Trophoblast cell (in vitro differentiated cells and primary cell): ENCODE data around the gene SMIM22.

Source experiments
- DNase-seq, 2 donors: peaks; one replicate each; pipeline ENCODE4 v3.0.0-alpha.2; 2016
- H2AFZ ChIP-seq: 2 replicates; pipeline ENCODE4 v1.6.1; 2013; ENCODE audit warnings: low read length, moderate library complexity, mild to moderate bottlenecking; ENCODE audit not compliant: insufficient read depth, poor library complexity
- H2AK5ac ChIP-seq: 2 replicates; pipeline ENCODE4 v1.6.1; 2013; ENCODE audit warnings: mild to moderate bottlenecking, low read length
- H2BK120ac ChIP-seq: 2 replicates; pipeline ENCODE4 v1.6.1; 2013; ENCODE audit warnings: low read length, mild to moderate bottlenecking, moderate library complexity; ENCODE audit not compliant: insufficient read depth, poor library complexity
- H2BK12ac ChIP-seq: 2 replicates; pipeline ENCODE4 v1.6.1; 2013; ENCODE audit warnings: mild to moderate bottlenecking, low read length, moderate library complexity
- H2BK5ac ChIP-seq: 2 replicates; pipeline ENCODE4 v1.6.1; 2013; ENCODE audit warnings: low read length, low read depth, moderate library complexity, mild to moderate bottlenecking; ENCODE audit not compliant: poor library complexity
- H3K14ac ChIP-seq: 2 replicates; pipeline ENCODE4 v1.6.1; 2013; ENCODE audit warnings: mild to moderate bottlenecking, low read length
- H3K18ac ChIP-seq: 2 replicates; pipeline ENCODE4 v1.6.1; 2013; ENCODE audit warnings: mild to moderate bottlenecking, low read length
- H3K23ac ChIP-seq: 2 replicates; pipeline ENCODE4 v1.6.1; 2013; ENCODE audit warnings: low read length
- H3K27ac ChIP-seq: 2 replicates; pipeline ENCODE4 v1.5.1; 2013; ENCODE audit warnings: low read depth, mild to moderate bottlenecking, inconsistent platforms, low read length, moderate library complexity
- H3K27me3 ChIP-seq: 2 replicates; pipeline ENCODE4 v1.6.1; 2013; ENCODE audit warnings: inconsistent platforms, mild to moderate bottlenecking, low read length, moderate library complexity; ENCODE audit not compliant: insufficient read depth
- H3K36me3 ChIP-seq, 2 experiments: 1 replicate in 1 of 2; 2 replicates in 1 of 2; pipeline ENCODE4 v1.6.1; 2013; ENCODE audit warnings: low read length in 2 of 2, mild to moderate bottlenecking in 2 of 2, moderate library complexity in 1 of 2; ENCODE audit not compliant: insufficient read depth in 2 of 2, control insufficient read depth in 1 of 2
- H3K4ac ChIP-seq: 2 replicates; pipeline ENCODE4 v1.6.1; 2013; ENCODE audit warnings: low read depth, mild to moderate bottlenecking, low read length, moderate library complexity
- H3K4me1 ChIP-seq, 2 experiments: 1 replicate in 1 of 2; 2 replicates in 1 of 2; pipeline ENCODE4 v1.6.1; 2013; ENCODE audit warnings: low read length in 2 of 2, mild to moderate bottlenecking in 2 of 2, moderate library complexity in 1 of 2; ENCODE audit not compliant: insufficient read depth in 2 of 2, control insufficient read depth in 1 of 2
- H3K4me2 ChIP-seq: 2 replicates; pipeline ENCODE4 v1.6.1; 2013; ENCODE audit warnings: inconsistent platforms, mild to moderate bottlenecking, low read length, moderate library complexity
- H3K4me3 ChIP-seq: 2 replicates; pipeline ENCODE4 v1.5.1; 2013; ENCODE audit warnings: mild to moderate bottlenecking, low read depth, low read length, inconsistent platforms
- H3K79me1 ChIP-seq: one replicate; pipeline ENCODE4 v1.6.1; 2013; ENCODE audit warnings: low read length
- H3K79me2 ChIP-seq: 2 replicates; pipeline ENCODE4 v1.6.1; 2013; ENCODE audit warnings: low read length, mild to moderate bottlenecking; ENCODE audit not compliant: control insufficient read depth, insufficient read depth, poor library complexity
- H3K9ac ChIP-seq: 2 replicates; pipeline ENCODE4 v1.6.1; 2013; ENCODE audit warnings: mild to moderate bottlenecking, low read length
- H3K9me3 ChIP-seq: 2 replicates; pipeline ENCODE4 v1.6.1; 2013; ENCODE audit warnings: low read depth, mild to moderate bottlenecking, control low read depth, inconsistent platforms, low read length; ENCODE audit not compliant: insufficient read depth
- H4K12ac ChIP-seq: 2 replicates; pipeline ENCODE4 v1.6.1; 2013; ENCODE audit warnings: low read depth, mild to moderate bottlenecking, low read length, moderate library complexity
- H4K8ac ChIP-seq: 2 replicates; pipeline ENCODE4 v1.6.1; 2013; ENCODE audit warnings: low read depth, mild to moderate bottlenecking, low read length, moderate library complexity
- H4K91ac ChIP-seq: one replicate; pipeline ENCODE4 v1.6.1; 2013; ENCODE audit warnings: low read depth, mild to moderate bottlenecking, low read length, moderate library complexity
- WGBS: extraction: QIAGEN DNeasy Blood & Tissue Kit; methylation state at CpG from one replicate; pipeline ENCODE4 v1.1.7; 2013; ENCODE audit warnings: missing lambda C conversion rate; ENCODE audit not compliant: insufficient read length, insufficient coverage; ENCODE audit errors: extremely low coverage; 5-methylcytosine and 5-hydroxymethylcytosine counted together

SMIM22 gene

DNA sequence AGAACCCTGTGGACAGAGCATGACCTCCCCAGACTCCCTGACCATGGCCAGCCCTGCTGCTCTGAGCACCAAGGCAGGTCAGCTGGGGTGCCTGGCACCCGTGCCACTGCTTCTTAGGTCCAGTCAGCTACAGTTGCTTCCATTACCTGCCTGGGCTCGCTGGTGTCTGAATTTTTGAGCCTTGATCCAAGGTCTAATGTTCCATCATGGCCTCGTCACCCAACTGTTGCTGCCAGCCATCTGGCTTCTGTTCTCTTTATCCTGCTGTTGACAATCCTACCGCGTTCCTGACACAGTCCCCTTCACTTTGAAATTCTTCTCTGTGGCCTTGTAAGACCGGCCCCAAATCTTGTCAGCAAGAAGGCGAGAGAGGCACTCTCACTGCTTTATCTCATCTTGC lies 35.2 kb downstream of the SMIM22 start:
- Histone ChIP-seq H4K12ac (no peak overlapping the region), H3K4me1 (peaks cover 4% of the 10 kb centered on the region in 2 experiments), H3K4ac (no peak overlapping the region), H3K27me3 (no peaks in the 10 kb centered on the region), H4K8ac (no peak overlapping the region), H2BK12ac (no peak overlapping the region), H3K27ac (no peak overlapping the region), H2AFZ (no peak overlapping the region), H3K4me3 (no peak overlapping the region), H3K36me3 (peaks cover 49 to 71% of the 10 kb centered on the region in 2 experiments), H3K4me2 (no peak overlapping the region), H3K23ac (no peak overlapping the region), H2BK5ac (no peak overlapping the region), H2AK5ac (no peak overlapping the region), H4K91ac (no peak overlapping the region), H3K9ac (no peak overlapping the region), H3K14ac (no peak overlapping the region), H2BK120ac (no peak overlapping the region), H3K79me1 (no peaks in the 10 kb centered on the region), H3K79me2 (no peaks in the 10 kb centered on the region), H3K18ac (no peak overlapping the region), H3K9me3 (no peaks in the 10 kb centered on the region)
- peak in 1 of 2 donors; percentile 8 for DNase-seq
- WGBS, result no CpG with 5 or more reads among the region's 7 CpGs

GRCh38 chr16:4831616-4832015 lies 36.4 kb downstream of the SMIM22 start:
- Histone ChIP-seq H3K79me2 (no peaks in the 10 kb centered on the region), H3K4me1 (peaks cover 4% of the 10 kb centered on the region in 2 experiments), H3K79me1 (no peaks in the 10 kb centered on the region), H3K27ac (no peak overlapping the region), H3K23ac (no peak overlapping the region), H2BK5ac (no peak overlapping the region), H3K9ac (no peak overlapping the region), H4K91ac (no peak overlapping the region), H2AFZ (no peak overlapping the region), H3K9me3 (no peaks in the 10 kb centered on the region), H4K8ac (no peak overlapping the region), H3K14ac (no peak overlapping the region), H4K12ac (no peak overlapping the region), H2AK5ac (no peak overlapping the region), H3K36me3 (peaks cover 45 to 68% of the 10 kb centered on the region in 2 experiments), H3K18ac (no peak overlapping the region), H3K4me2 (no peak overlapping the region), H2BK120ac (no peak overlapping the region), H2BK12ac (no peak overlapping the region), H3K27me3 (no peaks in the 10 kb centered on the region), H3K4me3 (no peak overlapping the region), H3K4ac (no peak overlapping the region)
- WGBS, result no CpG with 5 or more reads among the region's 8 CpGs
- peak; percentile 70 to 74 for DNase-seq

- Histone ChIP-seq H2BK5ac (no peak overlapping the region), H4K12ac (no peak overlapping the region), H2BK120ac (no peak overlapping the region), H4K8ac (no peak overlapping the region), H3K4me2 (no peak overlapping the region), H3K9me3 (no peaks in the 10 kb centered on the region), H3K4me3 (no peak overlapping the region), H2AK5ac (no peak overlapping the region), H2AFZ (no peak overlapping the region), H3K27ac (no peak overlapping the region), H3K14ac (no peak overlapping the region), H2BK12ac (no peak overlapping the region), H3K23ac (no peak overlapping the region), H3K9ac (no peak overlapping the region), H3K79me2 (no peaks in the 10 kb centered on the region), H3K36me3 (peaks cover 43 to 62% of the 10 kb centered on the region in 2 experiments), H3K4ac (no peak overlapping the region), H3K18ac (no peak overlapping the region), H3K79me1 (no peaks in the 10 kb centered on the region), H3K27me3 (no peaks in the 10 kb centered on the region), H4K91ac (no peak overlapping the region), H3K4me1 (peaks cover 4% of the 10 kb centered on the region in 2 experiments)
- no peak for DNase-seq
- no CpG with 5 or more reads among the region's 6 CpGs for WGBS
These were observed 37.7 kb downstream of the SMIM22 start for GRCh38 chr16:4832698-4833343.

DNA sequence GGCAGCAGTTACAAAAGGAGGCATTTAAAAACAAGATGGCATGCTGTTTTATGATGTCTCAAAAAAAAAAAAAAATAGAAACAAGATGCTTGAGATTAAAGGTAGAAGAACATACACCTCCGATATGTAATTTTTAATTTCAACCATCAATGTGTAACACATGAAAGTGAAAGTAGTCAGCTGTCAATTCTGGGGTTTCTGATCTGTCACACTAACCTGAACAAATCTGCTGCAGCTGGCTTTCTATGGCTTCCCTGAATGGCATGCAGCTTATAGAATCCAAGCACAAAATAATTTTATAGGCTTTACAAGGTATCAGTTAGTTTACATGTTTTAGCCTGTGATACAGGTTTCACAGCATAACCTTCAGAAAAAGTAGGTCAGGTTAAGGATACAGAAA lies 38.4 kb downstream of the SMIM22 start:
- Histone ChIP-seq H3K27me3 (no peaks in the 10 kb centered on the region), H3K36me3 (peaks cover 47 to 61% of the 10 kb centered on the region in 2 experiments), H3K9ac (no peak overlapping the region), H3K79me2 (no peaks in the 10 kb centered on the region), H3K27ac (no peak overlapping the region), H2BK12ac (no peak overlapping the region), H2BK120ac (no peak overlapping the region), H3K18ac (no peak overlapping the region), H3K4me1 (peaks cover 4% of the 10 kb centered on the region in 2 experiments), H2AK5ac (no peak overlapping the region), H3K4ac (no peak overlapping the region), H2AFZ (no peak overlapping the region), H3K4me2 (no peak overlapping the region), H3K79me1 (no peaks in the 10 kb centered on the region), H2BK5ac (no peak overlapping the region), H4K12ac (no peak overlapping the region), H3K9me3 (no peaks in the 10 kb centered on the region), H4K8ac (no peak overlapping the region), H4K91ac (no peak overlapping the region), H3K4me3 (no peak overlapping the region), H3K14ac (no peak overlapping the region), H3K23ac (no peak overlapping the region)
- no peak for DNase-seq
- WGBS, result no CpG with 5 or more reads among the region's 1 CpG
